OCI-LY1 (cell line): Measurements from ENCODE around the gene PPFIA4.

Experiments
- H2AFZ ChIP-seq: fragments of 200-600 bp; sonication (generic), shearing (Covaris generic); 2 replicates; pipeline ENCODE4 v1.6.0; 2014; ENCODE audit warnings: antibody characterized with exemption, mild to moderate bottlenecking, low read length
- H3F3A ChIP-seq: fragments of 200-600 bp; sonication (generic), shearing (Covaris generic); 2 replicates; pipeline ENCODE4 v1.6.0; 2014; ENCODE audit warnings: mild to moderate bottlenecking, antibody characterized with exemption, low read length, moderate library complexity; ENCODE audit not compliant: insufficient read depth
- H3K27ac ChIP-seq: fragments of 200-600 bp; sonication (generic); 2 replicates; pipeline ENCODE4 v1.5.1; 2014; ENCODE audit warnings: low read length, mixed run types, mild to moderate bottlenecking, low read depth; ENCODE audit not compliant: poor library complexity, severe bottlenecking
- H3K27me3 ChIP-seq: fragments of 200-600 bp; sonication (generic); 2 replicates; pipeline ENCODE4 v1.6.0; 2014; ENCODE audit warnings: antibody characterized with exemption, mild to moderate bottlenecking, low read length, moderate library complexity; ENCODE audit not compliant: insufficient read depth
- H3K36me3 ChIP-seq: fragments of 200-600 bp; sonication (generic); 2 replicates; pipeline ENCODE4 v1.6.1; 2014; ENCODE audit warnings: mild to moderate bottlenecking, antibody characterized with exemption, low read length, moderate library complexity, mixed read lengths; ENCODE audit not compliant: insufficient read depth
- H3K4me1 ChIP-seq: fragments of 200-600 bp; sonication (generic); 2 replicates; pipeline ENCODE4 v1.5.1; 2014; ENCODE audit warnings: mild to moderate bottlenecking, low read length, moderate library complexity; ENCODE audit not compliant: insufficient read depth, severe bottlenecking
- H3K4me2 ChIP-seq: fragments of 200-600 bp; sonication (generic), shearing (Covaris generic); 2 replicates; pipeline ENCODE4 v1.6.1; 2014; ENCODE audit warnings: low read length
- H3K4me3 ChIP-seq: fragments of 200-600 bp; sonication (generic); 2 replicates; pipeline ENCODE4 v1.5.1; 2014; ENCODE audit warnings: low read length, low read depth, mild to moderate bottlenecking, mixed read lengths; ENCODE audit not compliant: poor library complexity, severe bottlenecking
- H3K79me2 ChIP-seq: fragments of 200-600 bp; shearing (Covaris generic); 2 replicates; pipeline ENCODE4 v1.6.1; 2016; ENCODE audit warnings: mixed run types, low read length, mixed read lengths; ENCODE audit not compliant: insufficient read depth
- H3K9ac ChIP-seq: fragments of 200-600 bp; sonication (generic), shearing (Covaris generic); 2 replicates; pipeline ENCODE4 v1.6.1; 2014; ENCODE audit warnings: mild to moderate bottlenecking, low read length, mixed read lengths
- H3K9me2 ChIP-seq: fragments of 200-600 bp; sonication (generic), shearing (Covaris generic); 2 replicates; pipeline ENCODE4 v1.6.1; 2014; ENCODE audit warnings: low read depth, mild to moderate bottlenecking, low read length, mixed read lengths
- H3K9me3 ChIP-seq: fragments of 200-600 bp; shearing (Covaris generic); 2 replicates; pipeline ENCODE4 v1.6.1; 2014; ENCODE audit warnings: low read length, mixed read lengths
- H4K20me1 ChIP-seq: fragments of 200-600 bp; sonication (generic), shearing (Covaris generic); 2 replicates; pipeline ENCODE4 v1.6.0; 2016; ENCODE audit warnings: mild to moderate bottlenecking, low read length; ENCODE audit not compliant: insufficient read depth
- EZH2 ChIP-seq: fragments of 200-600 bp; sonication (generic), shearing (Covaris generic); IDR thresholded peaks from 2 replicates; pipeline ENCODE4 v1.8.0; 2017; ENCODE audit warnings: borderline replicate concordance, mixed run types, mild to moderate bottlenecking, antibody characterized with exemption, low read length, moderate library complexity, mixed read lengths
- TF ChIP-seq, protein P1 (sequence below): fragments of 200-600 bp; sonication (generic), shearing (Covaris generic); IDR thresholded peaks from 2 replicates; pipeline ENCODE4 v1.5.1; 2017; ENCODE audit warnings: mild to moderate bottlenecking, antibody characterized with exemption, low read length, moderate library complexity, mixed read lengths

Gene PPFIA4

GRCh38 chr1:203049576-203050180 is 23.4 kb downstream of the PPFIA4 start:
- H3K9me3 ChIP-seq: no peaks in the 10 kb centered on the region
- no peak overlapping the region for H3K27ac ChIP-seq
- TF ChIP-seq, protein P1, sequence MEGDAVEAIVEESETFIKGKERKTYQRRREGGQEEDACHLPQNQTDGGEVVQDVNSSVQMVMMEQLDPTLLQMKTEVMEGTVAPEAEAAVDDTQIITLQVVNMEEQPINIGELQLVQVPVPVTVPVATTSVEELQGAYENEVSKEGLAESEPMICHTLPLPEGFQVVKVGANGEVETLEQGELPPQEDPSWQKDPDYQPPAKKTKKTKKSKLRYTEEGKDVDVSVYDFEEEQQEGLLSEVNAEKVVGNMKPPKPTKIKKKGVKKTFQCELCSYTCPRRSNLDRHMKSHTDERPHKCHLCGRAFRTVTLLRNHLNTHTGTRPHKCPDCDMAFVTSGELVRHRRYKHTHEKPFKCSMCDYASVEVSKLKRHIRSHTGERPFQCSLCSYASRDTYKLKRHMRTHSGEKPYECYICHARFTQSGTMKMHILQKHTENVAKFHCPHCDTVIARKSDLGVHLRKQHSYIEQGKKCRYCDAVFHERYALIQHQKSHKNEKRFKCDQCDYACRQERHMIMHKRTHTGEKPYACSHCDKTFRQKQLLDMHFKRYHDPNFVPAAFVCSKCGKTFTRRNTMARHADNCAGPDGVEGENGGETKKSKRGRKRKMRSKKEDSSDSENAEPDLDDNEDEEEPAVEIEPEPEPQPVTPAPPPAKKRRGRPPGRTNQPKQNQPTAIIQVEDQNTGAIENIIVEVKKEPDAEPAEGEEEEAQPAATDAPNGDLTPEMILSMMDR: no peak
- TF ChIP-seq EZH2: no peak
- H3K36me3 ChIP-seq: no peaks in the 10 kb centered on the region
- H3K4me2 ChIP-seq: no peak overlapping the region
- H3K27me3 ChIP-seq: peaks cover 3% of the 10 kb centered on the region; the same call in 1 of the 2 replicates
- H3K79me2 ChIP-seq: no peaks in the 10 kb centered on the region
- no peaks in the 10 kb centered on the region for H3K4me1 ChIP-seq
- no peak overlapping the region for H3K4me3 ChIP-seq
- H3F3A ChIP-seq: no peaks in the 10 kb centered on the region
- H3K9me2 ChIP-seq: no peaks in the 10 kb centered on the region
- no peak overlapping the region for H3K9ac ChIP-seq
- no peak overlapping the region for H2AFZ ChIP-seq
- no peaks in the 10 kb centered on the region for H4K20me1 ChIP-seq

GRCh38 chr1:203050826-203051225 is 24.5 kb downstream of the PPFIA4 start:
- Histone ChIP-seq H3K4me3 (no peak overlapping the region), H3K79me2 (no peaks in the 10 kb centered on the region), H3F3A (no peaks in the 10 kb centered on the region), H4K20me1 (no peaks in the 10 kb centered on the region), H3K9me2 (no peaks in the 10 kb centered on the region), H3K27me3 (0 out of 2 replicates have a peak, but pooled peaks cover 3% of the 10 kb centered on the region), H3K9me3 (no peaks in the 10 kb centered on the region), H3K4me1 (no peaks in the 10 kb centered on the region), H2AFZ (no peak overlapping the region), H3K4me2 (no peak overlapping the region), H3K27ac (no peak overlapping the region), H3K36me3 (no peaks in the 10 kb centered on the region), H3K9ac (no peak overlapping the region)
- no peak for TF ChIP-seq EZH2
- TF ChIP-seq, protein P1: no peak

- Histone ChIP-seq H3K79me2 (no peaks in the 10 kb centered on the region), H3K4me1 (no peaks in the 10 kb centered on the region), H3K9ac (no peak overlapping the region), H3K9me3 (no peaks in the 10 kb centered on the region), H3K4me3 (no peak overlapping the region), H2AFZ (no peak overlapping the region), H3K27me3 (peaks cover 3% of the 10 kb centered on the region; the same call in 1 of the 2 replicates), H3F3A (no peaks in the 10 kb centered on the region), H4K20me1 (no peaks in the 10 kb centered on the region), H3K9me2 (no peaks in the 10 kb centered on the region), H3K4me2 (no peak overlapping the region), H3K27ac (no peak overlapping the region), H3K36me3 (no peaks in the 10 kb centered on the region)
- no peak for TF ChIP-seq EZH2
- TF ChIP-seq, protein P1: no peak
These were observed 25.6 kb downstream of the PPFIA4 start for GRCh38 chr1:203051841-203052324.
